GM10248 (cell line): ENCODE results near the gene ST6GALNAC3.

Source experiments
- CTCF ChIA-PET: fragments of 300-600 bp; sonication (Branson Sonifier 250); formaldehyde crosslinking; extraction: SDS; loops from one replicate; lab custom pipeline; 2021; ENCODE audit warnings: antibody characterized with exemption; lab: Yijun Ruan, JAX
- POLR2A ChIA-PET: fragments of 350-650 bp; sonication (Branson Sonifier 250); formaldehyde crosslinking; extraction: SDS; loops from one replicate; lab custom pipeline; 2020; ENCODE audit warnings: antibody characterized with exemption; lab: Yijun Ruan, JAX
- DNase-seq: peaks from one replicate; pipeline ENCODE4 v3.0.0; 2012; ENCODE audit errors: extremely low spot score
- CTCF ChIP-seq: IDR thresholded peaks from 2 replicates; pipeline ENCODE4 v1.5.1; 2012; ENCODE audit warnings: mild to moderate bottlenecking, low read depth; ENCODE audit errors: extremely low read depth, missing control alignments, control extremely low read depth

Gene ST6GALNAC3

GRCh38 chr1:76379506-76379905 lies 305.0 kb downstream of the ST6GALNAC3 start:
- ChIA-PET POLR2A (no interaction called here), CTCF (interaction anchor here (3.0 kb wide), 1 partner anchor 12 kb away, joined by 8 read pairs; no protein-coding TSS in a partner anchor)
- no peak for DNase-seq
- no peak for TF ChIP-seq CTCF

DNA sequence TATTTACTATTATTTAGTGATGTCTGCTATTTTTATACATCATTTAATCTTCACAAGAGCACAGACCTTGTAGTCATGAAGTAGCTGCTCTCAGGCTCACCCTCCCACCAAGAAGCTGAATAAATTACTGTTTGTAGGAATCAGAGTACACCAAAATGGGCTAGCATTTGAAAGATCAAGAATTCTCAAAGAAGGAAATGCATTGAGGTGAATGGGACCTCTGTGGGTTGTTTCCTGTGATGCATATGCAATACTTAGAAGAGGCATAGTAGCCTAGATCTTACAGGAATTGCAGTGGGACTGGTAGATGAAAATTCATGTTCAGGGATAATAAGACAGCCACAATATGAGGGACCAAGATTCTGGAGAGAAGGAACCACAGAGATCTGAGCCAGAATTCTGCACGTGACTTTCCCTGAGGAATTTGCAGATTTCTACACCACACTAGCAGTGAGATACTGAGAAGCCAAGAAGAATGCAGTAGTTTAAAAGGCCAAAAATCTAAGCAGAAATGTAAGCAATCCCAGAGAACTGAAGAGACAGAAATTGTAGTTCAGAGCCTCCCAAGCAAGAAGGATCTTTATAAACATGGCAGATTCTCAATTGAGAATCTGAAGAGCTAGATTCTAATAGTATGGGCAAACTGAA lies 307.0 kb downstream of the ST6GALNAC3 start:
- CTCF ChIA-PET: interaction anchor here (3.0 kb wide), 1 partner anchor 10 kb away, joined by 8 read pairs; no protein-coding TSS in a partner anchor
- POLR2A ChIA-PET: no interaction called here

GRCh38 chr1:76388261-76388660 lies 313.7 kb downstream of the ST6GALNAC3 start:
- no peak for TF ChIP-seq CTCF
- no peak for DNase-seq
- POLR2A ChIA-PET: no interaction called here
- CTCF ChIA-PET: interaction anchor here (0.7 to 1.6 kb wide), 4 partner anchors 13 to 78 kb away, joined by 3 to 4 read pairs (median 4); no protein-coding TSS in a partner anchor

More for the DNA sequence above, 307.0 kb downstream of the ST6GALNAC3 start:
- TF ChIP-seq CTCF: no peak
- no peak for DNase-seq

DNA sequence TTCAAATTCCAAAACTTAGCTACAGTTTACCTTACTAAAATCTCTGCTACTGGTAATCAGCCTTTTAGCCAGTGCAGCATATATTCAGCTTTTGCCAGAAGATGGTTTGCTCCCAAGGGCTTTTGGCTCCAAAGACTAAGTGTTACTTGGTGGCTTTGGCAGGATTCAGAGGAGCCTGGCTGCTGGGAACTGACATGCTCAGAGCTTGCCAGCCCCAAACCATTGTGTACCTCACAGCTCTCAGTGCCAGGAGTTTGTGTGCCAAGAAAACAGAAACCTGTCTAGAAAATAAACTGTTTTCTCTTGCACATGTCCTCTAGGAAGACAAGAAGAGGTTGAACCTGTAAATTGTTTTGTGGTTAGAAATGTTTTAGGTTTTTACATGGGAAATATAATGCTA lies 315.9 kb downstream of the ST6GALNAC3 start:
- CTCF ChIA-PET: interaction anchor here (1.1 to 2.8 kb wide), 2 partner anchors 10 to 12 kb away, joined by 3 to 8 read pairs; no protein-coding TSS in a partner anchor
- no peak for DNase-seq

DNA sequence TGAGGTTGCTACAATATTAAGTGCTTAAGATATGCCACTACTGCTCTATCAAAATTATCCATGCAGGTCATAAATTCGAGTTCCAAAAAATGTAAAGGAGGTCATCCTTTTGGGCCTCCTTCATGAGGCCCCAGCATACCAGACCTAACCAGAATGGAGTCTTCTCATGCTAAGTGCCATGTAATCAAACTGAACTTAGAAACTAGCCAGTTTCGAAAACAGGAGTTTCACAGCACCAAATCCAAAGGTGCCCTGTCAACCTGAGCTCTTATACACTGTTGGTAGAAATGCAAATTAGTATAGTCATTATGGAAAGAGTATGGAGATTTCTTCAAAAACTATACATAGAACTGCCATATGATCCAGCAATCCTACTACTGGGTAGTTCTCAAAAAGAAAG lies 320.5 kb downstream of the ST6GALNAC3 start:
- ChIA-PET CTCF (no interaction called here), POLR2A (no interaction called here)
- TF ChIP-seq CTCF: no peak
- DNase-seq: no peak

More for the DNA sequence above, 315.9 kb downstream of the ST6GALNAC3 start:
- POLR2A ChIA-PET: no interaction called here
- TF ChIP-seq CTCF: no peak

GRCh38 chr1:76402128-76402527 lies 327.6 kb downstream of the ST6GALNAC3 start:
- POLR2A ChIA-PET: no interaction called here

More at GRCh38 chr1:76402128-76402527, 327.6 kb downstream of the ST6GALNAC3 start:
- no peak for DNase-seq
- CTCF ChIA-PET: interaction anchor here (1.0 kb wide), 2 partner anchors 11 to 14 kb away, joined by 3 to 4 read pairs; no protein-coding TSS in a partner anchor
- no peak for TF ChIP-seq CTCF
